ENCODE results near the gene FLG2.

DNA sequence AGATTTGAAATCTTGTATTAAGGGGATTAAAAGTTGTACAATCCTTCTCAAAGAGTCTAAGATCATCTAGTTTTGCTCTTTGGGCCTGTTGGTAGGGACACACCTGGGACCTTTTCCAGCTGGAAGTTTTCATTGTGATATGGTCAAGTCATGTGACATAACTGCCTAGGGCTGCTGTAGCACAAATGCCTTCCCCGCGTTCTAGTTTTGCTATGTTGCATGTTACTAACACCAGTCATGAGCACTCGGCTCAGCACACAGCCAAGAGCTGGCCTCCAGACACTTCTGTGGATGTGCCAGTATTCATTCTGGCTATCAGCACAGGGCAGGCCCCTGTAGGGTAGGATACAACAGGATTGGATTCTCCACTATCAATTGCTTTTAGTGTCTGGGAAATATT lies 14.6 kb upstream of the FLG2 start:
- TF ChIP-seq POLR2A (IDR thresholded peaks at IDR 0.05; ENCODE audit: low read depth, low read length), result no peak
- TF ChIP-seq EZH2 (IDR thresholded peaks at IDR 0.05; ENCODE audit: borderline replicate concordance, control insufficient read depth, low read depth, low read length), result no peak
- no peak for TF ChIP-seq BCL11A (IDR thresholded peaks at IDR 0.05; ENCODE audit: low read depth, low read length)
- no peak for TF ChIP-seq FOXM1 (IDR thresholded peaks at IDR 0.05; ENCODE audit: low read depth, low read length)
- TF ChIP-seq ZNF274 (IDR thresholded peaks at IDR 0.05; ENCODE audit: insufficient read depth, insufficient read length), result no peak
- TF ChIP-seq ZNF384 (IDR thresholded peaks at IDR 0.05; ENCODE audit: borderline replicate concordance, low read depth, low read length), result no peak
- TF ChIP-seq, protein P1, sequence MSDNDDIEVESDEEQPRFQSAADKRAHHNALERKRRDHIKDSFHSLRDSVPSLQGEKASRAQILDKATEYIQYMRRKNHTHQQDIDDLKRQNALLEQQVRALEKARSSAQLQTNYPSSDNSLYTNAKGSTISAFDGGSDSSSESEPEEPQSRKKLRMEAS (IDR thresholded peaks at IDR 0.05; ENCODE audit: low read depth, low read length), result no peak
- no peak for TF ChIP-seq SREBF2 (IDR thresholded peaks at IDR 0.05; ENCODE audit: low read length)
- no peak for TF ChIP-seq SUZ12 (IDR thresholded peaks at IDR 0.05; ENCODE audit: unreplicated experiment)
